ENCODE results near the gene TAS2R1. TPM values are rescaled to one million over a fixed set of nuclear protein-coding genes. Genes with fewer than 3 reads are reported as not detected.
"Not testable (repeated sequence)": the region's sequence is repeated elsewhere in the genome, so short reads cannot be mapped to it uniquely, and the experiment has no call there.

The TAS2R1 gene
- total RNA-seq, 1 donor = 0.43 TPM

DNA sequence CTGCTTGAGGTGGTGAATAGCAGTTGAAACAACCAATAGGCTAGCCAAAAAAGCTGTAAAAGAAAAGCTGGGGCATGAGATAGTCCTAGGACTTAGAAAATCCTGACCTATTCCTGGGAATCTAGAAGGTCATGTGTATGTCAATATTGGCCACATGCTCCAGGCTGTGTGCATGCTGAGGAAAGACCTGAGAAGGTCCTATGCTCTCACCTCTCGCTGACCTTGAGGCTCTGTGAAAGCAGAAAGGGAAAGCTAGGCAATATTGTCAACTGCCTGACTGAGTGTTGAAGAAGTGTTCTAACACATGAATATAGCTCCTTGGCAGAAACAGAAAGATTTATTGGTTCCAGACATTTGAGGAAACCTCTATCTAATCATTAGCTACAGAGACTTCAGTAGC lies 19.8 kb downstream of the TAS2R1 start:
- no peak for DNase-seq (ENCODE audit: low read depth)
- TF ChIP-seq CTCF (IDR thresholded peaks at IDR 0.05; ENCODE audit: insufficient read depth, low read depth, low read length) = no peak
- H3K4me3 ChIP-seq (ENCODE audit: low read depth, low read length) = no peak overlapping the region

DNA sequence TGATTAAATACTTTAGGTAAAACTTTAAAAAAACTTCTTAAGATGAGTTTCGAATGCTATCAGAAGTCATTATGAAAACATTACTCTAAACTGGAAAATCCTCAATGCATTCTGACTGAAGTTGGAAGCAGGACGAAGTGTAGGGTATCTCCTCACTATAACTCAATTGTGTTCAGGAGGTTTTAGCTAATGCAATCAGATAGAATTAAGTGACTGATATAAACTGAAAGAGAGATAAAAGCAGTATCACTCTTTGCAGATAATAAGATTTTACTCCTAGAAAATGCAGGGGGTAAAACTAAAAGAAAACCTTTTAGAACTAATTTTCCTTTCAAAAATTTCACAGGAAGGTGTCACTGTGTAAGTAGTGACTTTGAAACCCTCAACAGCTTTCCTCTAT lies 22.1 kb downstream of the TAS2R1 start:
- no peak for TF ChIP-seq CTCF (IDR thresholded peaks at IDR 0.05; ENCODE audit: insufficient read depth, low read depth, low read length)
- no peak overlapping the region for H3K4me3 ChIP-seq (ENCODE audit: low read depth, low read length)
- no peak for DNase-seq (ENCODE audit: low read depth)

GRCh38 chr5:9605041-9605838 lies 24.9 kb downstream of the TAS2R1 start:
- no peak for TF ChIP-seq CTCF (IDR thresholded peaks at IDR 0.05; ENCODE audit: insufficient read depth, low read depth, low read length)
- DNase-seq (ENCODE audit: low read depth) = no peak

DNA sequence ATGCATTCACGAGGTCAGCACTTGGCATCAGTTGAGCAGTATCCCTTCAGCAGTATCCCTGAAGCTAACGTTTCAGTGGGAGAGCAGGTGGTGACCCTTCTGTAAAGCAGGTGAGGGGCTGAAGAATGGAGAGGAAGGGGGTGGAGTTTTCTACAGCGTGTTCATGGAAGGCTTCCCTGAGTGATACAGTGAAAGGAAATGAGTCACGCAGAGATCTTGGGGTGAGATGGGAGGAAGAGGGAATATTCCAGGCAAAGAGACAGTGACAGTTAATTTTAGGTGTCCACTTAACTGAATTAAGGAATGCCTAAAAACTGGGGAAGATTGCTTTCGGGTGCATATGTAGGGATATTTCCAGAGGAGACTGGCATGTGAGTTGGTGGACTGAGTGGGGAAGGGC lies 25.7 kb downstream of the TAS2R1 start:
- no peak overlapping the region for H3K4me3 ChIP-seq (ENCODE audit: low read depth, low read length)
- no peak for TF ChIP-seq CTCF (IDR thresholded peaks at IDR 0.05; ENCODE audit: insufficient read depth, low read depth, low read length)
- DNase-seq (ENCODE audit: low read depth) = no peak

More at GRCh38 chr5:9605041-9605838, 24.9 kb downstream of the TAS2R1 start:
- H3K4me3 ChIP-seq (ENCODE audit: low read depth, low read length) = no peak overlapping the region

DNA sequence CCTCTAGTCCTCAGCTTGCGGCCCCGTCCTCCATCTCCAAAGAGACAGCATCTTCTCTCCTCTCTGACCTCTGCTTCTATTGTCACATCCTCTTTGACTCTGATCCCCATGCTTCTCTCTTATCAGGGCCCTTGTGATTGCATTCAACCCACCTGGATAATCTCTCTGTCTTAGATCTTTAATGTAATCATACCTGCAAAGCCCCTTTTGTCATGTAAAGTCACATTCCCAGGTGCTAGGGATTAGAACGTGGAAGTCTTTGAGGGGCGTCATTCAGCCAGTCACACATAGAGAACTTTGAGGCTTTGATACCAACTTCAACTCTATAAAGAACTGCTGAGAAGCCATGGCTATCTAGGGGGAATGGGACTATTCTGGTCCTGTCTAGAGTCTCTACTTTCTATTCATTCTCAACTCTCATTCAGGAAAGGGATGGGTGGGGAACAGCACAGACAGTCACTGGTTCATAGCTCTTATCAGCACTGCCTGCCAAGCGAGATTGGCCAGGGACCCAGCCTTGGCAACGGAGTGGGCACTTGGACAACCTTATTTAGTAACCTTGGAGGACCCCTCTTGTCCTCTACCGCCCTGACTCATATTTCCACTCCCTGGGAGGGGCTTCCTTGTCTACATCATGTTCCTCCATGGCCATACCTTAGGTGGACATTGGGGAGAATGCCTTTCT lies 29.0 kb downstream of the TAS2R1 start:
- H3K4me3 ChIP-seq (ENCODE audit: low read depth, low read length) = no peak overlapping the region
- TF ChIP-seq CTCF (IDR thresholded peaks at IDR 0.05; ENCODE audit: insufficient read depth, low read depth, low read length) = no peak
- DNase-seq (ENCODE audit: low read depth) = no peak

DNA sequence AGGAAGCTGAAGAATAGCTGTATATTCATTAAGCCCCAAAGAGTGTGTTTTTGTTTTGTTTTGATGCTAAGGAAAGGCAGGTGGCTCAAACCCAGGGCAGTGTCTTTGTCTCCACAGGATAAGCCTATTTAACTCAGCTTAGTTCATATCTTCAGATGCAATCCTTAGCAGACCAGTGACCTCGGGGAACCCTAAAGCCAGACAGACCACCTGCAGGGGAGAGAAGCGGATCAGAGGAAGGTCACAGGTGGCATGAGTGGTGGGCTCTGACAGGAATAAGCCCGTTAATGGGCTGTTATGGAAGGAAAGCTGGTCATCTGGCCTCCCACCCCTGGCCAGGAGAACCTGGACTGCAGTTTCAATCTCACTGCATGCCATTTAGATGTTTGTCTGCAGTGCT lies 30.8 kb downstream of the TAS2R1 start:
- no peak for TF ChIP-seq CTCF (IDR thresholded peaks at IDR 0.05; ENCODE audit: insufficient read depth, low read depth, low read length)
- H3K4me3 ChIP-seq (ENCODE audit: low read depth, low read length) = no peak overlapping the region
- no peak for DNase-seq (ENCODE audit: low read depth)

DNA sequence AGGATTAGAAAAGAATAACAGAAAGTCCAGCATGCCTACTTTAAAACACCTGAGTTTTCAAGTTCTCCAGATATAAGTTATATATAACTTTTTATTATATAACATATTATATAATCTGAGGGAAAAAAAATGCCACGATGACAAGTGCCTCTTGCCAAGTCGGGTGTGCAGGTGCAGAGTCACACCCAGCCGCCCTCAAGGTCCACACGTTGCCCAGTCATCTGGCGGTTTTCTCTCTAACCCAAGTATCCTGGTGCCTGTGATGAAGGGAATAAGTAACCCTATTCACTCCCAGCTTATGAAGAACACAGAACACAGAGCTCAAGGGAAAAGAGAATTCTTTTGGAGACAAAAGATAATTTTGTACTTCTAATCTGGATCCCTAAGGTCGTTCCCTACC lies 31.8 kb downstream of the TAS2R1 start:
- DNase-seq (ENCODE audit: low read depth); H3K4me3 ChIP-seq (ENCODE audit: low read depth, low read length): not testable (repeated sequence)

- H3K4me3 ChIP-seq (ENCODE audit: low read depth, low read length); DNase-seq (ENCODE audit: low read depth): not testable (repeated sequence)
Measured at GRCh38 chr5:9597322-9597721, 32.8 kb downstream of the TAS2R1 start.
